Measurements from ENCODE around the gene CSPG4. TPM values are rescaled to one million over a fixed set of nuclear protein-coding genes. Genes with fewer than 3 reads are reported as not detected.
"Not testable (repeated sequence)": the region's sequence is repeated elsewhere in the genome, so short reads cannot be mapped to it uniquely, and the experiment has no call there.

The CSPG4 gene
- total RNA-seq, 5 donors from 2014 or later (not counting 1 experiment from before 2014, with no cell fraction given), result 0.06 to 0.07 (median 0.06) TPM; not detected in 2

DNA sequence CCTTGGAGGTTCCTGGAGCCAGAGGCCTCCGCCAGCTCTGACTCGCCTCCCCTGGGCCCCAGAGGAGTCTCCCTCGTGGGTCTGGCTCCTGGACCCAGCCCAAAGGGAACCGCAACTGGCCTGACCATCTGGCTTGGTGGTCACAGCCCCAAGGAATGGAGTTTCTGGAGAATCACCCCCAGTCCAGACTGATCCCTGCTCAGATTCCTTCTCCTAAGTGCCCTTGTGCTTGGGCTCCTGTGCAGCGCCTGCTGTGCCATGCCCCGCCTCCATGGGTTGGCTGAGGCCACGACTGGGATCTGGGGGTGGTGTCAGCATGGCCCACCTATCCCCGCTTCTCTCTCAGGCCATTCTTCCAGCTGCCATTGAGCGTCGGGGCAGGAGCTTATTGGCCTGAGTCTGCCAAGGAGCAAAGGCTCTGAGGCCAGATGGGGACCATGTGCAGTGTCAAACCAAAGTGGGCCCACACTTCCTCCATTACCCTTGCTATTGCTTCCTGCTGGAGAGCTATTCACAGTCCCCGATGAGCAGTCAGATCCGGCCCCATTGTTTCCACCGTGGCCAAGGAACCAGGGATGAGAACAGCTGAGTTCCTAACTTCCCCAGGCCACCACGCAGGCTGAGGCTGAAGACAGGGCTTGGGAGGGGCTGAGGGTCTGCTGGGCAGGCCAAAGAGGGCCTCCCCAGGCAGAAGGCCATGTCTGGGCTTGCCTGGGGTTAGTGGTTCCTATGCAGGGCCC, 19.0 kb downstream of the CSPG4 start:
- Mint-ChIP-seq H3K9me3 (no peaks in the 10 kb centered on the region), H3K4me1 (peaks cover 14 to 26% (median 15%) of the 10 kb centered on the region in 3 donors), H3K27ac (no peak overlapping the region), H3K27me3 (peaks cover 7 to 9% of the 10 kb centered on the region in 2 donors), H3K36me3 (no peaks in the 10 kb centered on the region), H3K4me3 (no peak overlapping the region)
- DNase-seq (no peak), ATAC-seq (replicated peaks in 1 of 4) (no peak)
- no peak overlapping the region for H3K27ac ChIP-seq (ENCODE audit: low read length)
- POLR2A ChIA-PET, result no interaction called here
- no peaks in the 10 kb centered on the region for H3K9me3 ChIP-seq
- H3K4me3 ChIP-seq (ENCODE audit: control insufficient read depth in 1 of 2, extremely low read depth in 1 of 2, low read length in 1 of 2), result no peak overlapping the region
- no peaks in the 10 kb centered on the region for H3K36me3 ChIP-seq (ENCODE audit: control insufficient read depth in 2 of 2, extremely low read depth in 1 of 2, insufficient read depth in 1 of 2, low read length in 1 of 2)
- peaks cover 0 to 40% of the 10 kb centered on the region in 2 experiments for H3K27me3 ChIP-seq (replicated peaks in 1 of 2; ENCODE audit: control insufficient read depth in 2 of 2, extremely low read depth in 1 of 2, insufficient read depth in 2 of 2, low read length in 1 of 2)
- CTCF ChIA-PET, result no interaction called here
- peaks cover 0 to 17% of the 10 kb centered on the region in 2 experiments for H3K4me1 ChIP-seq (ENCODE audit: control insufficient read depth in 1 of 2, extremely low read depth in 1 of 2, insufficient read depth in 2 of 2, low read length in 2 of 2)
- WGBS (ENCODE audit: insufficient coverage), result 57% methylated on average over 13 of the region's 14 CpGs

DNA sequence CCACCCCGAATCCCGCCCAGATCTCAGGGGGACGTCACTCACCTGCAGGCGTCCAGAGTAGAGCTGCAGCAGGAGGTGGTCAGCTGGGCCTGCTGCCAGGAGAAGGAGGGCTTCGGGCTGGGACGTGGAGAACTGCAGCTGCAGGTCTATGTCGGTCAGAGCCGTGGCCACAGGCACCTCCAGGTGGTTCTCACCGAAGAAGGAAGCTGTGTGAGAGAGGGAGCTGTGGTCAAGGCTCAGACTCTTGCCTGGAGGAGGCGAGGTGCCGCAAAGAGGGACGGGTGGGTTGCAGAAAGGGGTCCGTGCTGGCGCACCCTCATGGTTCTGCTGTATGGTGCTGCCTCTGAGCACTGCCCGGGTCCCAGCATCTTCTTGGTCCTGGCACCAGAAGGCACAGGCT, 19.6 kb downstream of the CSPG4 start:
- Histone ChIP-seq H3K4me1 (ENCODE audit: control insufficient read depth in 1 of 2, extremely low read depth in 1 of 2, insufficient read depth in 2 of 2, low read length in 2 of 2) (peaks cover 0 to 17% of the 10 kb centered on the region in 2 experiments), H3K27me3 (replicated peaks in 1 of 2; ENCODE audit: control insufficient read depth in 2 of 2, extremely low read depth in 1 of 2, insufficient read depth in 2 of 2, low read length in 1 of 2) (peaks cover 0 to 43% of the 10 kb centered on the region in 2 experiments)
- ATAC-seq (replicated peaks in 1 of 4); H3K4me3 ChIP-seq (ENCODE audit: control insufficient read depth in 1 of 2, extremely low read depth in 1 of 2, low read length in 1 of 2); CTCF ChIA-PET; H3K27me3 Mint-ChIP-seq; DNase-seq; H3K27ac ChIP-seq (ENCODE audit: low read length); H3K9me3 Mint-ChIP-seq; POLR2A ChIA-PET; H3K36me3 ChIP-seq (ENCODE audit: control insufficient read depth in 2 of 2, extremely low read depth in 1 of 2, insufficient read depth in 1 of 2, low read length in 1 of 2); H3K27ac Mint-ChIP-seq; H3K9me3 ChIP-seq; H3K36me3 Mint-ChIP-seq; H3K4me3 Mint-ChIP-seq: not testable (repeated sequence)
- WGBS (ENCODE audit: insufficient coverage), result 36% methylated on average over 11 of the region's 15 CpGs
- peaks cover 14 to 26% (median 15%) of the 10 kb centered on the region in 3 donors for H3K4me1 Mint-ChIP-seq

DNA sequence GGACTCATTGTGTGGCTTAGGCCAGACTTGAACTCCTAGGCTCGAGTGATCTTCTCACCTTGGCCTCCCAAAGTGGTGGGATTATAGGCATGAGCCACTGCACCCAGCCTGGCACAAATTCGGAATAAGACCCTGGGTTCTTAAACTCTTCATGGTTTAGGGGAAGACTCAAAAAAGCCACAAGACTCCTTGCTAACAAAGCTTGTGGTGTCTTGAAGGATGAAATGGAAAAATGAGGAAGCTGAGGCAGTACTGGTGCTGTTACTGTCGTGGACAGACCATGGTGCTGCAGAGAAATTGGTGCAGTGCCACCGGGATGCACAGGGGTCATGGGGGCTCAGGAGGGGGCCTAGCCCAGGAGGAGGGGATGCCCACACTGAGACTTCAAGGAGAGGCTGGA, 20.3 kb downstream of the CSPG4 start:
- H3K4me3 ChIP-seq (ENCODE audit: control insufficient read depth in 1 of 2, extremely low read depth in 1 of 2, low read length in 1 of 2); H3K9me3 ChIP-seq; DNase-seq; H3K27me3 Mint-ChIP-seq; H3K27ac ChIP-seq (ENCODE audit: low read length); POLR2A ChIA-PET; H3K9me3 Mint-ChIP-seq; H3K36me3 ChIP-seq (ENCODE audit: control insufficient read depth in 2 of 2, extremely low read depth in 1 of 2, insufficient read depth in 1 of 2, low read length in 1 of 2); CTCF ChIA-PET; H3K36me3 Mint-ChIP-seq; H3K4me3 Mint-ChIP-seq; ATAC-seq (replicated peaks in 1 of 4): not testable (repeated sequence)
- peaks cover 0 to 17% of the 10 kb centered on the region in 2 experiments for H3K4me1 ChIP-seq (ENCODE audit: control insufficient read depth in 1 of 2, extremely low read depth in 1 of 2, insufficient read depth in 2 of 2, low read length in 2 of 2)
- WGBS (ENCODE audit: insufficient coverage), result 54% methylated on average over 3 of the region's 4 CpGs
- Mint-ChIP-seq H3K4me1 (peaks cover 14 to 26% (median 15%) of the 10 kb centered on the region in 3 donors), H3K27ac (peak overlapping the region in 1 of 2 donors; percentile 9)
- peaks cover 0 to 43% of the 10 kb centered on the region in 2 experiments for H3K27me3 ChIP-seq (replicated peaks in 1 of 2; ENCODE audit: control insufficient read depth in 2 of 2, extremely low read depth in 1 of 2, insufficient read depth in 2 of 2, low read length in 1 of 2)

DNA sequence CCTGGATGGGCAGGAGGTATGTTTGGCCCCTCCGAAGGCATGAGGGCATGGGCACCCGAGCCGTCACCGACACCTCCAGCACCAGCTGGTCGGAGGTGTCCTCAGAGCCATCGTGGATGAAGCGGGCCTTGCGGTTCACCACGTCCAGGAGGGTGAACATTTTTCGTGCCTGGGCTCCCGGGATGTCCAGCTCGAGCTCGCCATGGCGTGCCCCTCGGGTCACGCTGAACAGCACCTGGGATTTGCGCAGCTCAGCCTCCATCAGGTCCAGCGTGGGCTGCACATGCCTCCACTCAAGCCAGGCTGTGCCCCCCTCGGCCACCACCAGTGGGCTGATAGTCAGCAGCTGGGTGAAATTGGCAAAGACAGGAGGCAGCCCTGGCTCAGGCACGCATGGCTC, 23.2 kb downstream of the CSPG4 start:
- H3K4me3 Mint-ChIP-seq; POLR2A ChIA-PET; H3K27ac ChIP-seq (ENCODE audit: low read length); H3K9me3 ChIP-seq; DNase-seq; H3K36me3 ChIP-seq (ENCODE audit: control insufficient read depth in 2 of 2, extremely low read depth in 1 of 2, insufficient read depth in 1 of 2, low read length in 1 of 2); CTCF ChIA-PET; ATAC-seq (replicated peaks in 1 of 4); H3K27me3 Mint-ChIP-seq; H3K4me1 ChIP-seq (ENCODE audit: control insufficient read depth in 1 of 2, extremely low read depth in 1 of 2, insufficient read depth in 2 of 2, low read length in 2 of 2); H3K36me3 Mint-ChIP-seq; H3K27ac Mint-ChIP-seq; H3K4me3 ChIP-seq (ENCODE audit: control insufficient read depth in 1 of 2, extremely low read depth in 1 of 2, low read length in 1 of 2); H3K4me1 Mint-ChIP-seq; H3K9me3 Mint-ChIP-seq: not testable (repeated sequence)
- H3K27me3 ChIP-seq (replicated peaks in 1 of 2; ENCODE audit: control insufficient read depth in 2 of 2, extremely low read depth in 1 of 2, insufficient read depth in 2 of 2, low read length in 1 of 2), result peaks cover 0 to 28% of the 10 kb centered on the region in 2 experiments
- WGBS (ENCODE audit: insufficient coverage), result 90% methylated on average over 20 of the region's 20 CpGs

DNA sequence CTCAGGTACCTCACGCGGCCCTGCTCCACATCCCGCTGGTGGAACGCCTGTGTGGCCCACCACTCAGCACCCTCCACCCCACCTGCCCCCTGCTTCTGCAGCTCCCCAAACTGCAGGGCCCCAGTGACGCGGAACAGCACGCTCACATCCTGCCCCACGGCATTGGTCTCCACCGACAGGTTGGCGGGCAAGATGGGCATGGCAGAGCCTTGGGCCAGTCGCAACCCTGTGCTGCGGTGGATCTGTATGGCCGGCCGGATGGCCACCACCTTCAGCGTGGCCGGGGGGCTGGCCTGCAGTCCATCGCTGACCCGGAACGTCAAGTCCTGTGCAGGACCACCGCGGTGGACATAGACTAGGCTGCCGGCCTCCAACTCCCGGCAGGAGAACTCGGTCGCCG, 23.8 kb downstream of the CSPG4 start:
- WGBS (ENCODE audit: insufficient coverage), result 93% methylated on average over 24 of the region's 26 CpGs
- Histone ChIP-seq H3K36me3 (ENCODE audit: control insufficient read depth in 2 of 2, extremely low read depth in 1 of 2, insufficient read depth in 1 of 2, low read length in 1 of 2) (no peaks in the 10 kb centered on the region), H3K9me3 (no peaks in the 10 kb centered on the region), H3K4me1 (ENCODE audit: control insufficient read depth in 1 of 2, extremely low read depth in 1 of 2, insufficient read depth in 2 of 2, low read length in 2 of 2) (peaks cover 0 to under 1% of the 10 kb centered on the region in 2 experiments), H3K27me3 (replicated peaks in 1 of 2; ENCODE audit: control insufficient read depth in 2 of 2, extremely low read depth in 1 of 2, insufficient read depth in 2 of 2, low read length in 1 of 2) (peaks cover 0 to 24% of the 10 kb centered on the region in 2 experiments), H3K27ac (ENCODE audit: low read length) (no peak overlapping the region), H3K4me3 (ENCODE audit: control insufficient read depth in 1 of 2, extremely low read depth in 1 of 2, low read length in 1 of 2) (no peak overlapping the region)
- H3K27me3 Mint-ChIP-seq, result peaks cover 7 to 9% of the 10 kb centered on the region in 2 donors
- CTCF ChIA-PET, result no interaction called here
- H3K4me3 Mint-ChIP-seq, result no peak overlapping the region
- H3K9me3 Mint-ChIP-seq, result no peaks in the 10 kb centered on the region
- H3K4me1 Mint-ChIP-seq, result peaks cover 0 to 8% (median 0%) of the 10 kb centered on the region in 3 donors
- no peak for ATAC-seq (replicated peaks in 1 of 4)
- H3K27ac Mint-ChIP-seq, result no peak overlapping the region
- no peaks in the 10 kb centered on the region for H3K36me3 Mint-ChIP-seq
- DNase-seq, result no peak
- POLR2A ChIA-PET, result no interaction called here

DNA sequence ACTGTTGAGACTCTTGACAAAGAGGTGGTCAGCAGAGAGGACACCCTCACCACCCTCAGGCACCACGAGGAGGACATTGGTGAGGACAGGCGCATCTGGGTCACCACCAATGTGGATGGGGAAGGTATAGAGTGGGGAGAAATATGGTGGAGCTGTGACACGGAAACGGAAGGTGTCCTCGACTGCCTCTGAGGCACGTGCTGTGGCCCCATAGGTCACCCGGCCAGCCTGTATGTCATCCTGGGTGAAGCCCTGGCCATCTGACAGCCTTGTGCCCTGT, 24.4 kb downstream of the CSPG4 start:
- no peaks in the 10 kb centered on the region for H3K36me3 Mint-ChIP-seq
- Histone ChIP-seq H3K36me3 (ENCODE audit: control insufficient read depth in 2 of 2, extremely low read depth in 1 of 2, insufficient read depth in 1 of 2, low read length in 1 of 2) (no peaks in the 10 kb centered on the region), H3K9me3 (no peaks in the 10 kb centered on the region), H3K4me1 (ENCODE audit: control insufficient read depth in 1 of 2, extremely low read depth in 1 of 2, insufficient read depth in 2 of 2, low read length in 2 of 2) (peaks cover 0 to 6% of the 10 kb centered on the region in 2 experiments), H3K27ac (ENCODE audit: low read length) (no peak overlapping the region), H3K27me3 (replicated peaks in 1 of 2; ENCODE audit: control insufficient read depth in 2 of 2, extremely low read depth in 1 of 2, insufficient read depth in 2 of 2, low read length in 1 of 2) (peaks cover 0 to 17% of the 10 kb centered on the region in 2 experiments), H3K4me3 (ENCODE audit: control insufficient read depth in 1 of 2, extremely low read depth in 1 of 2, low read length in 1 of 2) (no peak overlapping the region)
- WGBS (ENCODE audit: insufficient coverage), result 94% methylated on average over 5 of the region's 7 CpGs
- peaks cover 7 to 9% of the 10 kb centered on the region in 2 donors for H3K27me3 Mint-ChIP-seq
- H3K4me3 Mint-ChIP-seq, result no peak overlapping the region
- ChIA-PET CTCF (no interaction called here), POLR2A (no interaction called here)
- no peak overlapping the region for H3K27ac Mint-ChIP-seq
- peaks cover 0 to 6% (median 0%) of the 10 kb centered on the region in 3 donors for H3K4me1 Mint-ChIP-seq
- H3K9me3 Mint-ChIP-seq, result no peaks in the 10 kb centered on the region
- no peak for ATAC-seq (replicated peaks in 1 of 4)
- no peak for DNase-seq

Data from T-cell (primary cell).